Left colon (tissue), 2 donors: ENCODE results near the gene PRELP. TPM values are rescaled to one million over a fixed set of nuclear protein-coding genes. Genes with fewer than 3 reads are reported as not detected.
"Not testable (repeated sequence)": the region's sequence is repeated elsewhere in the genome, so short reads cannot be mapped to it uniquely, and the experiment has no call there.

Experiments used
- ATAC-seq: fragments of 200-7000 bp; cut with Tn5 transposase; one replicate; pipeline ENCODE4 v1.9.1; 2020; ENCODE audit warnings: mild to moderate bottlenecking, moderate library complexity
- DNase-seq, 2 donors: peaks; one replicate each; pipeline ENCODE4 v3.0.0-alpha.2; 2020
- intact Hi-C, 2 donors: fragments of 100-400 bp; cut with DNase I in 1 of 2; cut with micrococcal nuclease in 1 of 2; formaldehyde crosslinking; loops; one replicate each; pipeline versions ENCODE4 v1.11.2 to v1.14.0; 2022; cut with DNase I, micrococcal nuclease
- total RNA-seq, 2 donors: library from RNA; stranded (reverse); fragmentation: NEBNext Ultra II Directional; extraction: Animal tissue kit (Norgen Biotek cat#: 25700); gene quantifications; one replicate each; pipeline ENCODE4 v1.2.1, GENCODE V29; 2021
- donor health status: DM: no; HTN: no; CAD: no.
- donor health status: DM: yes; HTN: yes; CAD: no.

PRELP gene
- total RNA-seq, 2 donors from 2014 or later: 6.6 to 19.7 TPM

DNA sequence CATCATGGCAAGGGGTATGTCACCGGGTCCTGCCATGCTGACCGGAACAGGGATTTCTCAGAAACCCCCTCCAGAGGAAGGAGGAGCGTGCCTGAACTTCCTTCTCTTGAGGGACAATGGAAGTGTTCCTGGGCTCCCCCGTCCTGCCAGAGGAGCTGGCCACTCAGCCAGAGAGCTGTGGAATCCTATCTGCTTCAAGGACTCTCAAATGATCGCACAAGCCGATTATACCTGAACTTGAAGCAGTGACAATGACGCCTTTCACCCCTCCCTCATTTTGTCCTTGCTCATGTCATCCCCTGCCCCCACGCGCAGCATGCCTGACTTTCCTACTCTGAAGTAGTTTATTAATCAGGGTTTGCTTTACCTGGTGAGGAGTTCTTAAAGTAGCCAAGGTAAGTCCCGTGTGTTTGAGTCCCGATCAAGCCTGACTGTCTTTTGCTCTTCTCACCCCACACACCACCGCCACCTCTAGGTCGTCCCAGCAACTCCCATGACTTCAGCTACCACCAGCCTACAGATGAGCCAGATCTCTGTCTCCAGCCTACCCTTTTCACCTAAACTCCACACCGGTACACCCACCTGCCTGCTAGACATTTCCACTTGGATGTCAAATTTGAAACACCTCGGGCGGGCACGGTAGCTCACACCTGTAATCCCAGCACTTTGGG is 25.0 kb upstream of the PRELP start:
- intact Hi-C loops: no loop called here
- ATAC-seq: no peak
- no peak for DNase-seq

DNA sequence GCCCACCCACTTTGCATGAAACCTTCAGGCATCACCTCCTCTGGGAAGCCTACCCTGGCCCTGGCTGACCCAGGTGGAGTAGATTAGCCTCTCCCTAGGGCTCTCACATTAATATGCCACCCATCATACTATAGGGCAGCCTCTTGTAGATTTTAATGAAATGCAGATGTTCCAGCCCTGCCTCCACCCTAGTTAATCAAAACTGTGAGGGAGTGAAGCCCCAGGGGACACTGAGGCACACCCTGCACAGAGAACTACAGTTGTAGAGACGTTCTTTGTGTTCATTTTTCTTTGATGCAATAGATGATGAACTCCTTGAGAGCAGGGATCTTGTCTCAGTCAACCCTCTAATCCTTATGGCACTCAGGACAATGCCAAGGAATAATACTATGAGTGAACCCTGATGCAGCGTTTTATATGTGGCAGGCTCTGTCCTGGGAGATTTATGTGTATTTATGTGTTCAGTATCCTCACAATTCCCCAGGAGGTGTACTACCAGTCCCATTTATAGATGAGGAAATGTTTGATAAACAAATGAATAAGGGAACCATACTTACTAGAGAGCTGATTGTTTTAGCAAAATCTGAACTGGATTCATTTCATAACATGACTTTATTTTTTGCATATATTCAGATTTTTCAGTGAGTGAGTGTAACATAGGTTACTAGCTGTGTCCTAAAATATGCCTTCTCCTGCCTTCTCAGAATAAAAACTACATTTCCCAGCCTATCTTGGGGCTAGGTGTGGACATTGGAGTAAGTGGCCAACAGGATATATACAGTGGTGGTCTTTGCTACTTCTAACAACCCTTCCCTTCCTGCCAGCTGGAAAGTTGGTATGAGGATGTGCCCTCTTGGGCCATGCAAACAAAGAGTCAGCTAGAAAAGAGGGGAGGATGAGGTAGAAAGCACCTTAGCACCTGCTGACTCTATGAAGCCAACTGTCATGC is 23.5 kb upstream of the PRELP start:
- no peak for ATAC-seq
- no peak for DNase-seq
- intact Hi-C loops: no loop called here

DNA sequence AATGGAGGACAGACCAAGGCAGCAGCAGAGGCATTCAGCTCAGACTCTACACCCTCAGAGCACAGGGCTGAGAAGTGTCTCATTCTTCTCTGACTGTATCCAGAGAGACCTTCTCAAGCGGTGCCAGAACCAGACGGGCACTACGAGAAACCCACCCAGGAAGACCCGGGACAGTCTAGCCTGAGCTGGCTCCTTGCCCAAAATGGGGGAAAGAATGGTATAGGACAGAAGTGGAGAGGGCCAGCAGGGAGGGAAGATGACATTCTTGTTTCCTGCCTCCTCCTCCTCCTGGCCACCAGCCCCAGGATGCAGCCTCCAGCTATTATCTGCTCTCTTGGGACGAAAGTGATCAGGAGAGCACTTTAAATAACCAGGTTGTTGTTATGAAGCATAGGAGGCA is 22.6 kb upstream of the PRELP start:
- ATAC-seq (no peak), DNase-seq (no peak)
- intact Hi-C loops: no loop called here

DNA sequence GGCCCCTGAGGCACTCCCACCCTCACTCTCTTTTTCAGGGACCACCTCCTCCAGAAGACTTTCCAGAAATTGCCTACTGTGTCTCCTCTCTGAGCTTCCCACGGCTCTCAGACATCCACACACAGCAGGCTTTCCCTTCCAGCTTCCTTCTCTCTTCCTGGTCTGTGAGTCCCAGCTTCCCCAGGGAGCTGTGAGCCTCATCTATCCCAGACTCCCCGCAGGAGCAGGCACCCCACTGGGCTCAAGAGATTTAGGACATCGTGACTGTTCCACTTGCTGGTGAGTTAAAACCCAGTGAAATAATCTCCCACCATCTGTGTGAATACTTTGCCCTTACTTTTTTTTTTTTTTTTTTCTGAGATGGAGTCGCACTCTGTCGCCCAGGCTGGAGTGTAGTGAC is 22.0 kb upstream of the PRELP start:
- DNase-seq (no peak), ATAC-seq (no peak)

DNA sequence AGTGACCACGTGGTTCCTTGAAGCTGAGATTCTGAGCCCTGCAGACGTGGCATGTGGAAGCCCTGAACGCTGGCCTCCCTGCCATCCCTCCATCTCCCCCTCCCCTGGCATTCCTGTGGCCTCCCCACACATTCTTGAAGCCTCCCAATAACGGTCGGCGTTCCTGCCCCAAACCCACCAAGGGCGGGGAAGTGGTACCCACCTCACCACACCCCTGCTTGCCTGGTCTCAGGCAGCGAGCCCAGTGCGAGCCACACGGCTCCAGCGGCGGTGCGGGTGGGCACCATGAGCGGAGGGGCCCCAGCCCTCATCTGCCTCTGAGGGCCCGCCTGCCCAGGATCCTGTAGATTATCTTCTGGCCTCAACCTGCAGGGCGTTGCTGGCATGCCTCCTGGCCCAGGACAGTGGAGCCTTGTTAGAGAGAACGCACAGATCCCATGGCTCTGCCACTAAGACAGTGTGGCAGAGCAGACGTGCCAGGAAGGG is 20.6 kb upstream of the PRELP start:
- no peak for ATAC-seq

More for the DNA sequence above, 22.0 kb upstream of the PRELP start:
- intact Hi-C loops: no loop called here

DNA sequence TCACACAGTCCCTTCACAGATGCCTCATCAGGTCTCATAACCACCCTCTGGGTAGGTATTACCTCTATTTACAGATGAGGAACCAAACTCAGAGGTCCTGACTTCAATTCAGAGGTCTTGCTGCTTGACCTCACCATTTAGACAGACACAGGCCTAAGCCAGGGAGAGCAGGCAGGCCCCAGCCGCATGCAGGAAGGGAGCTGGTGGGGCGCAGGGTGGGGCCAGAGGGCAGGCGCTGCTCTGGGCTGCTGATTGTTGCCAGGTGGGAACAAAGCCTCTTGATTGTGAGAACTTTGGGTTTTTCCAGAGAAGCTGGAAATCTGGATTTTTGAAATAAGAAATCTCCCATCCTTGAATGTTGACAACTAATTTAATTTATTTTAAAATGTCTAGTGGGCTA is 19.9 kb upstream of the PRELP start:
- intact Hi-C loops: no loop called here
- DNase-seq: no peak
- ATAC-seq: no peak

More for the DNA sequence above, 20.6 kb upstream of the PRELP start:
- DNase-seq: no peak
- intact Hi-C loops: no loop called here

DNA sequence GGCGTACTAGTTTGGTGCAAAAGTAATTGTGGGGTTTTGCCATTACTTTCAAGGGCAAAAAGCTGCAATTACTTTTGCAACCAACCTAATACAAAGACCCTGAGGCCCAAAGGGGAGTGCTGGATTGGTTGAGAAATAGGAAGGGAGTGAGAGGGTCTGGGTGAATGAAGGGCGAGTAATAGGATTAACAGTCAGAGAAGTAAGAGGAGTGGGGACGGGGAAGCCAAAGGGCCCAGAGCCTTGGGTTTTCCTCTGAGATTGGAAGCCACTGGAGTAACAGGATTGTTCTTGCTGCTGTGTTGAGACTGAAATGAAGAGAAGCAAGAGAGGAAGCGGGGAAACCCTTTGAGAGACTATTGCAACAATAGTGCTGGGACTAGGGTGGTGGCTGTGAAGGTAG is 19.0 kb upstream of the PRELP start:
- no peak for ATAC-seq
- intact Hi-C loops: no loop called here
- no peak for DNase-seq

DNA sequence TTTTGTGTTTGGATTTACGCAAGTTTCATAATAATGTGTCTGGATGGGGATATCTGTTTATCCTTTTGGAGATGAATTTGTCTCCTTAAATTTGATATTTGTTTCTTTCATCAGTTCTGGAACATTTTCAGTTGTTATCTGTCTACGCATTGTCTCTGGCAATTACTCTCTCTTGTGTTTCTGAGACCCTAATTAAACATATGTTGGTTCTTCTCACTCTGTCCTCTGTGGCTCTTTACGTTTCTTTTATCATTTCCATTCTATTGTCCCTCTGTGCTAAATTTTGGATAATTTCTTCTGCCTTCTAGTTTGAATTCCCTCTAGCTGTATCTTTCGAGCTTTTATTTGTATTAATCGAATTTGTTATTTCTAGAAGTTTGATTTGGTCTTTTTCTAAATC is 17.5 kb upstream of the PRELP start:
- intact Hi-C loops: no loop called here
- no peak for ATAC-seq
- no peak for DNase-seq

DNA sequence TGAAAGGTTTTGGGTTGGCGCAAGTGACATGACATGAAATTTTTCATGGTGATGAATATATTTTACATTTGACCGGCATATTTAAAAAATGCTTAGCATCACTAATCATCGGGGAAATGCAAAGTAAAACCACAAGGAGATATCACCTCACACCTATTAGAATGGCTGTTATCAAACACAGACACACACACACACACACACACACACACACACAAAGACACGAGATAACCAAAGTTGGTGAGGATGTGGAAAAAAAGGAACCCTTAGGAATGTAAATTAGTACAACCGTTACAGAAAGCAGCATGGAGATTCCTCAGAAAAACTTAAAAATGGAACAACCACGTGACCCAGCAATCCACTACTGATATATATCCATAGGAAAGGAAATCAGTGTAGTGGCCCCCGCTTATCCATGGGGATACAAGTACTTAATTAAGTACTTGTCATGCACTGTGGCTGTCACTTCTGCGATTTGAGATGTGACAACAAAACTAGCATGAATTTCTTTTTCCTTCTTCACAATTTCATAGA is 15.9 kb upstream of the PRELP start:
- intact Hi-C loops: no loop called here
- ATAC-seq: no peak

DNA sequence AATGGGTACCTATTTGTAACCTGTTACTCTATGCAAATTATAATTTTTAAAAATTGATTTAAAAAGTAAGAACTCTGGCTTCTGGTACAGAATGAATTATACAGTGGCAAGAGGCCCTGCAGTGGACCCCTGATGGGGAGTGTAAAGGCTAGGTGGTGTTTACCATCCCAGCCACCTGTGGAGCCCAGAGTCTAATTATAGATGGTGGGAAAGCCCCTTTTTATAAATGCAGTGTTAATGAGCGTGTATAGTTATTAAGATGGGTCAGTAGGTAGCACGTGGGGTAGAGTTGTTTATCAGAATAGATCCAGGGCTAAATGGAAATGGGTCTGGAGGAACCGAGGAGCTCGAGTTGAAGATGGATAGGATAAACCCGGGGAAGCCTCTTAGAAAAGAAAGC is 13.9 kb upstream of the PRELP start:
- ATAC-seq (no peak), DNase-seq (no peak)
- intact Hi-C loops: no loop called here

More for the DNA sequence above, 15.9 kb upstream of the PRELP start:
- no peak for DNase-seq

DNA sequence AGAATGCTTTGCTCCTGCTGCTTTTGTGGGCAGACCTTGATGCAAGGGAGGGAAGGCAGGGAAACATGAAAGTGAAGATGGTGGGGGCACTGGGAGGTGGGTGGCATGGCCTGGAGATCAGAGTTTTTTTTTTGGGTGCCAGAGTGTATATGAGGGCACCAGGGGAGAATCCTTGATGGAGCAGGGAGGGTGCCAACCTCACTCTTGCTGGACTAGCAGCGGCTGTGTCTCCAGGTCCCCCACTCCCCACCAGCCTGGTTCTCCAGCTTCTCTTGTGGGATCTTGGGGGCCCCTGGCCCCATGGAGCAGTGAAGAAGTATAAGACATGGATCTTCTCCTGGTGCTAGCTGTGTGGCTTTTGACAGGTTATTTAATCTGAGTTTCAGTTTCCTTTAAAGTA is 13.5 kb upstream of the PRELP start:
- DNase-seq: no peak
- ATAC-seq: no peak
- intact Hi-C loops: no loop called here

DNA sequence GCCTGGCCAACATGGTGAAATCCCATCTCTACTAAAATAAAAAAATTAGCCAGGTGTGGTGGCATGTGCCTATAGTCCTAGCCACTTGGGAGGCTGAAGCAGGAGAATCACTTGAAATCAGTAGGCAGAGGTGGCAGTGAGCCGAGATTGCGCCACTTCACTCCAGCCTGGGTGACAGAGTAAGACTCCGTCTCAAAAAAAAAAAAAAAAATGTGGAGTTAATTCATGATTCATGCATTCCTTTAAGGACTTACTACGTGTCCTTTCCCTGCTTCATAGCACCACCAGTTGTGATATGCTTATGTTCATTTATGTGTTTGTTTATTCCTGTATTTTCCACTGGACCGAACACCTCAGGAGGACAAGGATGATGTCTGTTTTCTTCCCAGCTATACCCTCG is 12.7 kb upstream of the PRELP start:
- intact Hi-C loops: no loop called here
- DNase-seq (no peak), ATAC-seq (no peak)

DNA sequence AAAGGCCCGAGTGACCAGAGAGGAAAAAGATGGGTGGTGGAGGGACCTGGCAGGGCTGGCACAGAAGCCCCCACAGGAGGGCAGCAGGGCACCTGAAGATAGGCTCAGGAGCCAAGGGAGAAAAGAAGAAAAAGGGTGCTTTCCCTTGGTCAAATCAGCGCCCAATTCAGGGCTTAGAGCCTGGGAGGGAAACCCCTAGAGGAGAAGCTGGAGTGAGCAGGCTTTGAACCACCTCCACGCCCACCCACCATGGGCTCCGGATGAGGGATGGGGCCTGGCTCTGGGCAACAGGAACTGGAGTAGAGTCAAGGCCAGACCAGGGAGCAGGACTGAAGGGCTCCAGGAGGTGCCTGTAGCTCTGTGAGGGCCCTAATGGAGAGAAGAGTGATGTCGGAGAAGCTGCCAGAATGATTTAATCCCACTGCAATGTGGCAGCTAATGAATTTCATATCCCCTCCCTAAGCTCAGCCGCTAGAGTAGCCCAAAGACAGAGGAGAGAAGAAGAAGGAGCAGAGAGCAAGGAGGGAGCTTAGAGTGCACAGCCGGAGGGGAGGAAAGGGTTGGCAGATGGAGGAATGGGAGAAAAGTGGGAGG is 12.0 kb upstream of the PRELP start:
- ATAC-seq (no peak), DNase-seq (no peak)
- intact Hi-C loops: no loop called here

DNA sequence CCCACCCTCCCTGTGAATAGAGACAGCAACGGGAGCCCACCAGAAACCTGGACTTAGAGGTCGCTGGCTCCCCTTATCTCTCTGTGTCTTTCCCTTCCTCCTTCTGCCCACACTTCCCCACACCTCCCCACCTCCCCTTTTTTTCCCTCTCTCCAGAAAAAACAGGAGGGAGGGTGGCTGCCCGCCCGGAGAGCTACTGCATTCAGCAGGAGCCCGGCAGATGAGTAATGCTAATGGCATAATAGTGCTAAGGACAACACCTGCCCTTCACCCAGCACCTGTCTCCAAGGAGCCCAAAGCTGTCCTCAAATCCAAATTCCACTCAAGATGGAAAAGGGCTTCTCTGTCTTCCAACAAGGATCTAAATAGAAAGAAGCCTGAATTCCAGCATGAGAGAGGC is 11.4 kb upstream of the PRELP start:
- intact Hi-C loops: no loop called here
- DNase-seq (no peak), ATAC-seq (no peak)

DNA sequence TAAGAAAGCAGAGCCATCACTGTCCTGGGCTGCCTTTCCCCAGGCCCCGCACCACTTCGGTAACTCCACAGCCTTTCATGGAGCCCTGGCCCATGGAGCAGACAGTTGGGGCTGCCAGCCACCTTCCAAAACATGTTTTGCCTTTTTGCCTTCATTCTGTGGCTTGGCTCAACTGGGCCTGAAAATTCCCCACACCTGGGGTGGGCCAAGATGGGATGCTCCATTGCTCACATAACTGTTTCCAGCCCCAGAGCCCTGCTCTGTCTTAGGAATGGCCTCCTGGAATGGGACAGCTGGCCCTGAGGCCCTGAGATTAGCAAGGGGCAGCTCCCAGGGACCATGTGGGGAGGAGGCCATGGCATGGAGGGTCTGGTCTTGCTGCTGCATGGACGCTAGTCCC is 10.9 kb upstream of the PRELP start:
- intact Hi-C loops: no loop called here
- no peak for DNase-seq
- ATAC-seq: no peak

DNA sequence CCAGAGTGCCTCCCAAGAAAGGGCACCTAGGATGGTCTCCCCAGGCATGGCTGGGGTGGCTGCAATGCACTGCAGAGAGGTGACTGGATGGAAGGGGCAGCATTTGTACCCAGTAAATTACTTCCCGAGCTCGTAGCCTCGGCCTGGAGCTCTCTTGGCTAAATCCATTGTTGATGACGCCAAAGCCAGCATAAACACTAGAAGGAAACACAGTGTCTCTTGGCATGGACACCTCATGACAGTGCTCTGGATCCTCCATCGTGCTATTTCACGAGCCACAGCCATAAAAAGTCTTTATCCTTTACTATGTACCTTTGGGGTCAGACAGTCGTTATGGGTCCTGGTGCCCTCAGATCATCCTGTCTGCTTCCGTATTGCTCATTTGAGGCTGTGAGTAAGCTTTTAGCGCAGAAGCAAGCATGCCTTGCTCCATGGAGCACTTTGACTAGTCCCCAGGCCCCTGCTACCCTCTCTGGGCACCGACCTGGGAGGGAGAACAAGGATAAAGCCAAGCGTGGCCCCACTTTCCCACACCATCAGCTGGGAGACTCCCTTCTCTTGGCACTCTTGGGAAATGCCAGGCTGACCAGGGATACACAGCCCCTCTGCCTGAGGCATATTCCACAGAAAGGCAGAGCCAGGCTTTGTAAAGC is 10.3 kb upstream of the PRELP start:
- intact Hi-C loops: no loop called here
- ATAC-seq (no peak), DNase-seq (peak in 1 of 2 donors; percentile 75)

DNA sequence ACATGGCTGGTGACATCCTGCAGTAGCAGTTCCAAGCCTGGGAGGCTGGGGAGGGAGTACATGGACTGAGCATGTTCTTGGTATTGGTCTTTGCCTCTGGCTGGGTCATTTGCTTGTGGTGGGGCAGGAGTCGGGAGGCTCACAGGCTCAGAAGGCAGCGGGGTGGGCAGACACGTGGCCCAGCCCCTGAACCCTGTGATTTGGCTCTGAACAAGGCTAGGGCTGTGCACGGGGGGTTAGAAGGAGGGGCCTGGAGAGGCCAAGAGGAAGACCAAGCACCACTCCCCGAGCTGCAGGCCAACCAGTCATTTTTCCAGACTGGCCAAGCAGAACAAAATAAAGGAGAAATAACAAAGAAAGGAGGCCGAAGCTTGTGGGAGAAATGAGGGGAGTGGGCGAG is 9.7 kb upstream of the PRELP start:
- DNase-seq (peak in 1 of 2 donors; percentile 63), ATAC-seq (no peak)
- intact Hi-C loops: no loop called here

DNA sequence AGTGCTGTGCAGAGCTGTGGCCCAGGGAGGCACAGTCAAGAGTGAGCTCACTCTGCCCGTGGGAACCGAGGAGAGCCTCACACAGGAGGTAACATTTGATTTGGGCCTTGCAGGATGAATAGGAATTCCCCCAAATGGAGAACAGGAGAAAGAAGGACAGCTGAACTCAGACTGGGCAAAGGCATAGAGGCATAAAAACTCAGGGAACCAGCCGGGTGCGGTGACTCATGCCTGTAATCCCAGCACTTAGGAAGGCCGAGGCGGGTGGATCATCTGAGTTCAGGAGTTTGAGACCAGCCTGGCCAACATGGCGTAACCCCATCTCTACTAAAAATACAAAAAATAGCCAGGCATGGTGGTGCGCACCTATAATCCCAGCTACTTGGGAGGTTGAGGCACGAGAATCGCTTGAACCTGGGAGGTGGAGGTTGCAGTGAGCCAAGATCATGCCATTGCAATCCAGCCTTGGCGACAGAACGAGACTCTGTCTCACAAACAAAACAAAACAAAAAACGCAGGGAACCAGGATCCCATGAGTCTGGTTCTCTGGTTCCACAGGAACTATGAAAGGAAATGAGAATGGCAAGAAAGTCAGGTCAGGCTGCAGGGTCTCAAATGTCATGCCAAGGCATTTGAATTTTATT is 8.6 kb upstream of the PRELP start:
- DNase-seq, intact Hi-C loops, ATAC-seq: not testable (repeated sequence)

DNA sequence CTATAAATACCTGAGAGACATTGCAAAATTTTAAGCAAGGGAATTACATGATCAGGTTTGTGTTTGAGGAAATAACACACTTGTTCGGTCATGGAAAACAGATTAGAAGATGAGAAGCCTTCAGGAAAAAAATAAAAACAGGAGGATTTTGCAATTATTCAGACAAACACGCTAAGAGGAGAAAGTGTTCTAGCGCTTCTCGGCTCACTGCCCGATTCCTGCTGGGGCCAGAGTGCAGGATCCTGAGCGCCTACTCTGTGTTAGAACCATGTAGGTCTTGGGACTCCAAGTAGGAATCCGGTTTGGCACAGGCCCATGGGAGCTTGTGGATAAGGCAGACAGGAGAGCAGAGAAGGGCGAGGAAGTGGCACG is 8.1 kb upstream of the PRELP start:
- intact Hi-C loops: no loop called here
- DNase-seq: peak in 1 of 2 donors; percentile 60
- no peak for ATAC-seq
